Measurements from ENCODE around the gene CLIC6.
"Not testable (repeated sequence)": the region's sequence is repeated elsewhere in the genome, so short reads cannot be mapped to it uniquely, and the experiment has no call there.

CLIC6 gene

DNA sequence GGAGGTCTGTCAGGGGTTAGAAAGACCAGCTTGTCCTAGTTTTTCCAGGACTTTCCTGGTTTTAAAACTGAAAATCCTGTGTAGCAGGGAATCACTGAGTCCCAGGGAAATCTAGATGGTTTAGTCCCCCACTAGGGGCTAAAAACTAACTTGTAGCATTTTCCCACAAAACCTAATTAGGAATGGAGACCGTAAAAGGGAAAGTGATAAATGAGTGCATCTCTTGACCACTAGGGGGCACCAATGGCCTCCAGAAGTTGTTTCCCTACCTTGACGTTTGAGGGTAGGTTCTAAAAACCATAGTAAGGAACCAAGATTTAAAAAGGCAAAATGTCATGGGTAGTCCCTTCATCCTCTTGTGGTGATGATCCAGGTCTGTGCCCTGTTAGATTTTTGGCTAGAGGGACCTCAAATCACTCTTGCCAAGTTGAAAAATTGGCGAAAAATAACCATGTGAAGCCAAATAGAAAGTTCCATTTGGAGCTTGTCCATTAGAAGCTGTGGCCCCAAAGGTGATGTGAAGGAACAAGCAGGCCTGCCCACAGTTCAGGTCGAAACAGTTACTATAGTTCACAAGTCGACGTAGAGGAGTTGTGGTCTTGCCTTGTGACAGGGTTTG is 24.5 kb downstream of the CLIC6 start:
- peak; percentile 42 for DNase-seq (ENCODE audit: low read depth)

- no peak for DNase-seq (ENCODE audit: low read depth)
These were observed 26.6 kb downstream of the CLIC6 start for GRCh38 chr21:34695434-34695833.

DNA sequence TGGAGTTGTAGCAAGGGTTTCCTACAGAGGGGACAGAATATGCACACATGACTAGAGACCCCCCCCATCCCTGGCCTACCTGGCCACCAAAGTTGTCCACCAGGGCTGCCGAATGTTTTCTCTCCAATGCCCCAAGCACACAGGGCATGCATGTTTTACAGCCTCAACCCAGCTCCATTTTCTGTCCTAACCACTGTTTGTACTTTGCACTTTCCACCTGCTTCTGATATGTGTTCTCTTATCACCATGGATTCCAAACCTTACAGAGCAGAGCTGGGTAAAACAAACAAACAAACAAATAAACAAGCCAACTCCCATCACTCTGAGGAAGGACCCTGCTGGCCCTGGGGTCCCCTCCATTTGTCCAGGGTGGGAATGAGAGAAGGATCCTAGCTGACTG is 27.3 kb downstream of the CLIC6 start:
- no peak for DNase-seq (ENCODE audit: low read depth)

- no peak for DNase-seq (ENCODE audit: low read depth)
These were observed 29.0 kb downstream of the CLIC6 start for GRCh38 chr21:34697826-34698225.

DNA sequence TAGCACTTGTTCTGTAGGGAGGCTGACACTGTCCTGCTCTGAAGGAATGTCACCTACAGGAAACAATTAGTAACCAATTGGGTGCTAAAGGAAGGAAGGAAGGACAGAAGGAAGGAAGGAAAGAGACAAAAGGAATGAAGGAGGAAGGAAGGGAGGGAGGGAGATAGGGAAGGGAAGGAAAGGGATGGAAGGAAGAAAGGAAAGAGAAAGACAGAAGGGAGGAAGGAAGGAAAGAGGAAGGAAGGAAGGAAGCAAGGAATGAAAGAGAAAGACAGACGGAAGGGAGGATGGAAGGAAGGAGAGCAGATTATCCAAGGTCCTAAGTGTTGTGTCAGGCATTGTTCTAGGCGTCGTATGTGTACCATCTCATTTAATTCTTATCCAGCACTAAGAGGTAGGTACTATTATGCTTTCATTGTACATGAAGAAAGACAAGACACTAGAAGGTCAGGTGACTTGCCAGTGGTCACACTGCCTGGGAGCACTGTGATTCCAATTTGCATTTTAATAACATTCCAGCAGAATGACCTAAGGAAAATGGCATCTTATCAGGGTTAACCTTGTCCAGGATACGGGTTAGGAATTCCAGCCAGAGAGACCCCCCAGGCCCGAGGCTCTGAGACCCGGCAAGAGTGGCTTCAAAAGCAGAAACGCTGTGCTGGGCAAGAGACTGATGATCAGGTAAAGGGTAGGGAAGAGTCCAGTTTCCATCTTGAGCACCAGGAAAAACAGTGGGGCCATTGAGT is 29.6 kb downstream of the CLIC6 start:
- DNase-seq (ENCODE audit: low read depth), result no peak

GRCh38 chr21:34700605-34701004 is 31.8 kb downstream of the CLIC6 start:
- no peak for DNase-seq (ENCODE audit: low read depth)

DNA sequence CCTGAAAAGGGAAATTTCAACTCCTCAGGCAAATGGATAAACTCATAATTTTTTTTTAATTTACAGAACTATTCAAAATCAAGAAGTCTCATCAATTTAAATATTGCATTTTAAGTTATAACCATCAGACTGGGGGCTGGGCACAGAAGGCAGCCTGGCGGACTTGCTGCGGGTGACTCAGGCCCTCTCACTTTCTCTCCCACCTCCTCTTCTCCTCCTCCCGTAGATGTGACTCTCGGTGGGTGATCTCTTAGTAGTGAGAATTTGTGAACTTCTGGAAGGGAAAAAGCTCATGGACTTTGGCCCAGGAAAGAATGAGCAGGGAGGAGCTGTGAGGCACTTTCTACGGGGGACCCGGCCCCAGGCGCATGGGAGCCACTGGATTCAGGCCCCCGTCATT is 32.9 kb downstream of the CLIC6 start:
- DNase-seq (ENCODE audit: low read depth), result no peak

DNA sequence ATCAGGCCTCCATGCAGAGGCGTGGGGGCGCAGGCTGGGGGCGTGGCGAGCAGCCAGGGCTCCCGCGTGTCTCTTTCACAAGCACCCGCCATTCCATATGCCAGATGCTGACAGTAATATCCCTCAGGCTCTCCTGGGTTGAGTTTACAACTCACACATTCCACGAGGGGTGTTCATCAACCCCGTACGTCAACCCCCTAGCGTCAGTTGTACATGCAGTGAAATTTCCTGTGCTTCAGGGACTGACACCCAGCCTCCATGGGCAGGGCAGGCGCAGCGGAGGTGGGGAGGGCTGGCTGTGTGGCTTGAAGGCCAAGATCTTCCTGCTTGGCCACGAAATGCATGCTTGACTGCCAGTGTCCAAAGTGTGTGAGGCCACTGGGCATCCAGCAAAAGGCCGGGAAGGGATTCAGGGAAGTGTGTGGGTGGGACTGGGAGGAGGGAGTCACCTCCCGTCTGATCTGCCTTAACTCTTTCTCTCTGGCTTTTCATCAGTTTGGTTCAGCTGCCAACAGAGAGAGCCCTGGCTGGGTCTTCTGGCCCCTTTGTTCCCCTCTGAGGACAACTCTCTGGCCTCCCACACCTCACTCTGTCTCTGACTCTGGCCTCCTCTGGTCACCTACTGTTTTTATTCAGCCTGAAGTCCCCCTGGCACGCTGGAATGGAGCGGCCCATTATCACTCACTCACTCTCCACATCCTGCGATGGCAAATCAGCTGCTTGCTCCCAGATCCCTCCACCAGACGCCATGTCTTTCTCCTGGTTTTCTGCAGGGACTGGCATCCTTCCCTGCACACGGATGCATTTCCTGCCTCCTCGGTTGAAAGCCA is 33.8 kb downstream of the CLIC6 start:
- no peak for DNase-seq (ENCODE audit: low read depth)

DNA sequence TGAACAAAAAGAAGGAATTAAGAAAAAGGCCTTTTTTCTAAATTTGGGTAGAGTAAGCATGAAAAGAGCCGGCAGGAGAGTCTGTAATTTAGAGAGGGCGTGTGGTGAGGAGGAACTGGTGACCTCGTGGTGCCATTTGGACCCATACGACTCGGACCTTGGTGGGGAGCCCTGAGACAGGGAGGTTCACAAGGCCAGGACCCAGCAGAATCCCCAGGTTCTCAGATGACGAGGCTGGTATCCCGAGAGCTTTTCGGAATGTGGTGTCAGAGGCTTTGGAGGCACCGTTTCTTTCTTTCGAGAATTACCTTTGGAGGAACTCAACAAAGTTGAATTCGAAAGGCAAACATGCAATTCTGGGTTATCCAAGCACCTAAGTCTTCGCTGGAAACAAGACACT is 34.8 kb downstream of the CLIC6 start:
- no peak for DNase-seq (ENCODE audit: low read depth)

DNA sequence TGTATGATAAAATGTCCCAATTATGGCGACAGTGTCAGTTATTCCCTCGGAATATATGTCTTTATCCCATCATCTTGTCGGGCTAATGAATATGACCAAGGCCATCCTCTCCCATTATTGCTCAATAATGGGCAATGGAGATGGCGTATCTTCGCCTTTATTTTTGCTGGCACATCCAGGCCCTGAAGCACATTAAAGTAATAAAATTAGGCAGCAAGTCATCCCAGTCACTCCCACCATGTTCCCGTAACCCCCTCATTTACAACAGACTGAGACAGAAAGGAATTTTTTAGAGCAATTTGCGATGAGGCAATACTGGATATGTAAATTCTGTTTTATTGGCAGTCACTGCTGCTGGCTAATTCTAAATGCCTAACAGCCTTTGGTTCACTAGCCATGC is 35.3 kb downstream of the CLIC6 start:
- no peak for DNase-seq (ENCODE audit: low read depth)

DNA sequence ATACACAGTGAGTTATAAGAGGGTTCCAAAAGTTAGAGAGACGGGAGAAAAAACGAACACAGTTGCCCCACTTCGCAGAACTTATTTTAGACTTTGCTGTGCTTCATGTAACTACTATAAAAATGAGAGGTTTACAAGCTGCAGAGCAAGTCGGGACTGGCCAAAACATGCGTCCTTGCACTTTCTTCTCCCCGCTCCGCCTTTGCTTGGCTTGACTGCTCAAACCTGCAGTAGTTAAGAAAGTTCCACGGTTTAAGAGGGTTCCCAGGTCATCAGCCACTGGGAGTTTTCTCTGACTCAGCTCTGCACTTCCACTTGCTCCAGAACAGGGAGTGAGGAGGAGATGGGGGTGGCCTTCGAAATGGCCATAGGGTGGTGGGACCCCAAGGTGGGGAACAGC is 36.2 kb downstream of the CLIC6 start:
- no peak for DNase-seq (ENCODE audit: low read depth)

DNA sequence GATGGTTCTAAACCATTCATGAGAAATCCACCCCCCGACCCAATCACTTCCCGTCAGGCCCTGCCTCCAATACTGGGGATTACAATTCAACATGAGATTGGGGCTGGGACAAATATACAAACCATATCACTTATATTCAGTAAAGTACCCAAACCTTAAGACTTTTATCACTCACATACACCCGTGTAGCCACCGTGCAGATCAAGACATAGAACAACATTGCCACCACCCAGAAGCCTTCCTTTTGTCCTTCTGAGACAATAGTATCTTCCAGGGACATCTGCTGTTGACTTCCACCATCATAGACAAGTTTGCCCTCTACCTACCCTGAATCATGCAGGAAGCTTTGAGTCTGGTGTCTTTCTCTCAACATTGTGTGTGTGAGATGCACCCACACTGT is 37.5 kb downstream of the CLIC6 start:
- DNase-seq (ENCODE audit: low read depth), result no peak

GRCh38 chr21:34707876-34708325 is 39.1 kb downstream of the CLIC6 start:
- DNase-seq (ENCODE audit: low read depth), result no peak

GRCh38 chr21:34713621-34714020 is 44.8 kb downstream of the CLIC6 start:
- DNase-seq (ENCODE audit: low read depth), result no peak

DNA sequence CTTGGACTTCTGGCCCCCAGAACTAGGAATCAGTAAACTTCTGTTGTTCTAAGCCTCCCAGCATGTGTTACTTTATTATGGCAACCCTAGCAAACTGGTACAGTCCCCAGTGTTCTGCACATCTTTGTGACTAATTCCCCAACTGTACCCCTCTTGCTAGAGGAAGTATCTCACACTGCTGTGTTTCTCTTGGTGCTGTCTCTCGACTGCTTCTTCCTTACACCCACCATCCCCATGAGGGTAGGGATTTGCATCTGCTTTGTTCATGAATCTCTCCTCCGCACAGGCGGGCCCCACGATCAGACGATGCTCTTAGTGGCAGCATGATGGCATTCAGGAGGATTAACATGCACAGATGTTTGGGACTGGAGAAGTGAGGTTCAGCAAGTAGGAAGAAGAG is 46.7 kb downstream of the CLIC6 start:
- DNase-seq (ENCODE audit: low read depth), result no peak

DNA sequence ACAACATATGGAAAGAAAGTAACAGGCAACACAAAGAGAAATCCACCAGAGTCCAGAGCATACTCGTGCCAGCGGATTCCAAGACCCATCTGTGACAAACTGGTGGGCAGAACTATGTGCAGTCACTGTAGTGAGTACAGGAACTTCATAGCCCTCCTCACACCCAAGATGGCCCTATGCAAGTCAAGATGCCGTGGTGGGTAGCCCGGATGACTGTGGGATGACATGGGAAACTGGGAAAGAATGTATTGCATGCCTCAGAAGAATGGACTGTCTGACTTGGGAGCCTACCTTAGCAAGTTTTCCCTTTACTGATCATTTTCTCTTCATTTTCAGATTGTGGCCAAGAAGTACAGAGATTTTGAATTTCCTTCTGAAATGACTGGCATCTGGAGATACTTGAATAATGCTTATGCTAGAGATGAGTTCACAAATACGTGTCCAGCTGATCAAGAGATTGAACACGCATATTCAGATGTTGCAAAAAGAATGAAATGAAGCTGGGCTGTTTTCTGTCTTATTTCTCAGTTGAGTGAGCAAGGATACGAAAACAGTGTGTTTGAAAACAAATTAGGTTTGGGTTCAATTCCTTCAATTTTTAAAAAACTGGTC is 47.3 kb downstream of the CLIC6 start:
- no peak for DNase-seq (ENCODE audit: low read depth)

- DNase-seq (ENCODE audit: low read depth), result not testable (repeated sequence)
These were observed 49.7 kb downstream of the CLIC6 start for GRCh38 chr21:34718529-34718928.

GRCh38 chr21:34722684-34723300 is 54.0 kb downstream of the CLIC6 start:
- DNase-seq (ENCODE audit: low read depth), result no peak

- no peak for DNase-seq (ENCODE audit: low read depth)
These were observed 55.5 kb downstream of the CLIC6 start for GRCh38 chr21:34724131-34724856.

DNA sequence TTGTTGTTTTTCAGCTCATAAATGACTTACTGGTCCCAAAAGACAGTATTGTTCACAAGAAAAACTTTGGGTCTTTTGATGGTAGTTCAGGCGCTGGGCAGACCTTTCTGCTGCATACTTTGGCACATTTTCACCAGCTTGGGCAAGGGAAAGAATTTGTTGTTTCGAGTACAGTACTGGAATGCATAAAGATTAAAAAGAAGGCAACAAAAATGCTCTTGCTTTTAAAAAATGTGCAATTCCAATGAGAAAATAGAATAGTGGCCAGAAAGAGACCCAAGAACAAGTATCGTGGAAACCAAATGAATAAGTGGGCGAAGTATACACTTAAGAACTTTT is 56.0 kb downstream of the CLIC6 start:
- no peak for DNase-seq (ENCODE audit: low read depth)

DNA sequence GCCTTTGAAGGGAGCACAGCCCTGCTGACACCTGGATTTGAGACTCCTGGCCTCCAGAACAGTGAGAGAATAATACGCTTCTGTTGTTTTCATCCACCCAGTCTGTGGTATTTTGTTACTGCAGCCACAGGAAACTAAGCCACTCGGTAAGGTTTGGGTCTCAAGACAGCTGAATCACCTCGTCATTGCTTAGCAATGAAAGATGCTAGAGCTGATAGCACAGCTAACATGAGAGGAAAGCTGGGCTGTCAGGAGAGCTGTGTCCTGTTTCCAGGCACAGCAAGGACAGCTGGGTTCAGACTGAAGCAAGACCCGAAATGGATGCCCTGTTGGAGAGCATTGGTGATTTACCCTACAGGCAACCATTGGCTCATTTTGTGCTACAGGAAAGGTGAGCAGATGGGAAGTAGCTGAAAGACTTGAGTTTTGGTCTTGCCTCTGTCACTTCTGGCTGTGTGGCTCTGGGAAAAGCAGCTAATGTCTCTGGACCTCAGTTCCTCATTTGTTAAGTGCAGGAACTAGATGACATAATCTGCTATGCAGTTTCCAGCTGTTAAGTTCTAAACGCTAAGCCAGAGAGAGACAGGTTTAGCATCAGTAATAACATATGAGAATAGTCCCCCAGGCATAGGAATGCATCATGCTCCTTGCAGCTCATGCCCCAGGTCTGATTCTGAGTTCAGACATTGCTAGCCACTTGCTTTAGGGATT is 58.0 kb downstream of the CLIC6 start:
- DNase-seq (ENCODE audit: low read depth), result no peak

Data from activated gamma-delta T cell treated with anti-CD3 and anti-CD28 coated beads, Interleukin-2, amount 50 U/mL, for 16 hours (primary cell).